Endothelial cell of umbilical vein (primary cell): ENCODE results near the gene PLEKHH2. TPM values are rescaled to one million over a fixed set of nuclear protein-coding genes. Genes with fewer than 3 reads are reported as not detected.

Experiments used
- BruUV-seq: library from RNA; stranded (reverse); fragments of 400-500 nt; replicated peaks from 2 replicates; lab custom pipeline; 2021; lab: Mats Ljungman, UMichigan
- CTCF ChIA-PET: fragments of 300-600, 350-600 bp; sonication (Branson Sonifier 250); formaldehyde crosslinking; loops from one replicate; lab custom pipeline; 2021; ENCODE audit warnings: antibody characterized with exemption, inconsistent platforms; lab: Charles Lee
- POLR2A ChIA-PET: fragments of 300-600, 350-600 bp; sonication (Branson Sonifier 250); formaldehyde crosslinking; loops from one replicate; lab custom pipeline; 2021; ENCODE audit warnings: antibody characterized with exemption, inconsistent platforms; lab: Charles Lee
- DNase-seq: peaks from one replicate; pipeline ENCODE4 v3.0.0-alpha.2; 2011; ENCODE audit warnings: low read depth, low spot score
- FAIRE-seq: peaks from 2 replicates; lab custom pipeline; 2011; peaks lifted over from hg19 to GRCh38; lab: Jason Lieb, UNC
- H2AFZ ChIP-seq: 2 replicates; pipeline ENCODE4 v1.6.0; 2012; ENCODE audit warnings: low read depth, low read length, control low read depth, inconsistent platforms
- H3K27ac ChIP-seq: 2 replicates; pipeline ENCODE4 v1.5.1; 2011; ENCODE audit warnings: low read depth, mild to moderate bottlenecking, control low read depth, low read length, moderate library complexity; ENCODE audit not compliant: insufficient read depth
- H3K27me3 ChIP-seq, 2 experiments: 2 replicates each; pipeline versions ENCODE4 v1.6.0 to v1.6.1; 2011; ENCODE audit warnings: low read length in 2 of 2, mixed read lengths in 1 of 2; ENCODE audit not compliant: control insufficient read depth in 2 of 2, insufficient read depth in 2 of 2
- H3K36me3 ChIP-seq, 2 experiments: 2 replicates in 1 of 2; 3 replicates in 1 of 2; pipeline ENCODE4 v1.5.1; 2011; ENCODE audit warnings: low read length in 2 of 2, mild to moderate bottlenecking in 1 of 2, moderate library complexity in 1 of 2; ENCODE audit not compliant: control insufficient read depth in 2 of 2, insufficient read depth in 2 of 2; ENCODE audit errors: extremely low read depth in 1 of 2
- H3K4me1 ChIP-seq: 3 replicates; pipeline ENCODE4 v1.5.1; 2011; ENCODE audit warnings: mild to moderate bottlenecking, low read length; ENCODE audit not compliant: control insufficient read depth, insufficient read depth; ENCODE audit errors: extremely low read depth
- H3K4me2 ChIP-seq: 2 replicates; pipeline ENCODE4 v1.6.1; 2011; ENCODE audit warnings: low read length, control low read depth, mixed read lengths; ENCODE audit not compliant: insufficient read depth
- H3K4me3 ChIP-seq, 3 experiments: fragments of 200-600 bp in 1 of 3; sonication (generic), shearing (Covaris generic) in 1 of 3; replicated peaks in 1 of 3; 2 replicates each; pipeline ENCODE4 v1.5.1; 2011 to 2016; ENCODE audit warnings: control low read depth in 3 of 3, low read length in 3 of 3, mild to moderate bottlenecking in 2 of 3, inconsistent platforms in 1 of 3, low read depth in 1 of 3, moderate library complexity in 1 of 3; ENCODE audit not compliant: insufficient read depth in 1 of 3
- H3K79me2 ChIP-seq: 2 replicates; pipeline ENCODE4 v1.6.0; 2012; ENCODE audit warnings: low read length, inconsistent platforms; ENCODE audit not compliant: control insufficient read depth, insufficient read depth
- H3K9ac ChIP-seq: replicated peaks from 2 replicates; pipeline ENCODE3; 2011; ENCODE audit warnings: low read length, control low read depth; ENCODE audit not compliant: insufficient read depth; ENCODE audit errors: extremely low read depth
- H3K9me1 ChIP-seq: replicated peaks from 3 replicates; pipeline ENCODE4 v1.6.0; 2011; ENCODE audit warnings: mild to moderate bottlenecking, low read length; ENCODE audit not compliant: control insufficient read depth, insufficient read depth; ENCODE audit errors: extremely low read depth
- H3K9me3 ChIP-seq: replicated peaks from 2 replicates; pipeline ENCODE4 v1.5.1; 2012; ENCODE audit warnings: low read length, inconsistent platforms; ENCODE audit not compliant: control insufficient read depth, insufficient read depth
- H4K20me1 ChIP-seq: replicated peaks from 2 replicates; pipeline ENCODE3; 2011; ENCODE audit warnings: mild to moderate bottlenecking, low read length; ENCODE audit not compliant: control insufficient read depth, insufficient read depth; ENCODE audit errors: extremely low read depth
- EZH2 ChIP-seq: IDR thresholded peaks from 2 replicates; pipeline ENCODE4 v1.6.1; 2012; ENCODE audit warnings: borderline replicate concordance, low read depth, mild to moderate bottlenecking, moderate library complexity, low read length, inconsistent platforms; ENCODE audit not compliant: severe bottlenecking
- FOS ChIP-seq: IDR thresholded peaks from 2 replicates; pipeline ENCODE4 v1.6.1; 2011; ENCODE audit warnings: mild to moderate bottlenecking, low read length, moderate library complexity, borderline replicate concordance; ENCODE audit not compliant: insufficient read depth
- GATA2 ChIP-seq: IDR thresholded peaks from 2 replicates; pipeline ENCODE4 v1.7.0; 2011; ENCODE audit warnings: low read depth, mild to moderate bottlenecking, moderate library complexity, mixed read lengths, low read length; ENCODE audit not compliant: insufficient read length, insufficient read depth
- JUN ChIP-seq: IDR thresholded peaks from 2 replicates; pipeline ENCODE4 v1.6.1; 2011; ENCODE audit warnings: borderline replicate concordance, low read depth; ENCODE audit not compliant: insufficient read length, insufficient read depth
- MYC ChIP-seq: IDR thresholded peaks from one replicate; pipeline ENCODE4 v1.6.1; 2011; ENCODE audit warnings: mild to moderate bottlenecking, low read depth, low read length
- POLR2A ChIP-seq: IDR thresholded peaks from 2 replicates; pipeline ENCODE4 v1.6.1; 2012; ENCODE audit warnings: low read depth, mild to moderate bottlenecking, control low read depth, low read length
- POLR2AphosphoS5 ChIP-seq: IDR thresholded peaks from 2 replicates; pipeline ENCODE4 v1.6.1; 2012; ENCODE audit warnings: low read depth, mild to moderate bottlenecking, control low read depth, low read length, moderate library complexity; ENCODE audit not compliant: insufficient read depth
- dilution Hi-C: fragments of 300-500 bp; cut with MboI; formaldehyde crosslinking; loops from one replicate; pipeline ENCODE4 v1.15.0; 2019; ENCODE audit warnings: low sequenced_read_pairs; ENCODE audit not compliant: extremely low pct_ligation_motif_present
- intact Hi-C: fragments of 100-400 bp; cut with micrococcal nuclease; formaldehyde crosslinking; loops from one replicate; pipeline ENCODE4 v1.10.0; 2022
- polyA plus RNA-seq, 4 experiments: library from polyadenylated mRNA; depleted of rRNA in 3 of 4; stranded (reverse) in 3 of 4; unstranded in 1 of 4; fragments of >200 nt; gene quantifications; 2 replicates each; pipeline versions ENCODE4 v1.2.1 to v1.2.3, GENCODE V29; 2011 to 2012; ENCODE audit warnings: missing spikeins in 1 of 4
- total RNA-seq: library from RNA; stranded (reverse); gene quantifications from 2 replicates; pipeline ENCODE4 v1.2.3, GENCODE V29; 2021
- TF ChIP-seq, protein P1 (sequence below): IDR thresholded peaks from 2 replicates; pipeline ENCODE4 v1.6.1; 2011; ENCODE audit not compliant: insufficient read depth, insufficient read length
- TF ChIP-seq, protein P2 (sequence below), 2 donors: IDR thresholded peaks; 1 replicate in 1 of 2; 2 replicates in 1 of 2; pipeline ENCODE4 v1.5.1; 2011; ENCODE audit warnings: low read length in 2 of 2, mild to moderate bottlenecking in 2 of 2, moderate library complexity in 2 of 2, control low read depth in 1 of 2, inconsistent platforms in 1 of 2, low read depth in 1 of 2; ENCODE audit not compliant: insufficient read depth in 1 of 2; ENCODE audit errors: extremely low read depth in 1 of 2

Gene PLEKHH2
- total and polyA plus RNA-seq, 2 donors (not counting 3 experiments of a cell fraction or from before 2014, with no cell fraction given): 0.41 to 0.58 TPM

DNA sequence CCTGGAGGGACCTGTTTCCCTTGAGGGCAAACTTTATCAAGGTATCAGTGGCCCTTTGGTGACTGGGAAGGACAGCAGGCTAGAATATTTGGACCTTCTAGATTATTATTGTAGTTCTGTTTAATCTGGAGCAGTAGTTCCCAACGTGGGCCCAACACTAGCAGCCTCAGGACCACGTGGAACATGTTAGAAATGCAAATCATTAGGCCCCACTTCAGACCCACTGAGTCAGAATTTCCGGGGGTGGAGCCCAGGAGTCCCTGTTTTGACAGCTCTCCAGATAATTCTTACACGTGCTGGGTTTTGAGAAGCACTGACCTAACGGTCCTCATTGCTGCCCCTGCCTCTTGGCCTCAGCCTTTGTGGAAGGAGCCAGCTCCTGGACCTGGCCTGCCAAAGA lies 111.3 kb downstream of the PLEKHH2 start:
- TF ChIP-seq EZH2 (no peak), POLR2AphosphoS5 (no peak), MYC (no peak), POLR2A (no peak), FOS (no peak), GATA2 (no peak), JUN (no peak)
- TF ChIP-seq, protein P1, sequence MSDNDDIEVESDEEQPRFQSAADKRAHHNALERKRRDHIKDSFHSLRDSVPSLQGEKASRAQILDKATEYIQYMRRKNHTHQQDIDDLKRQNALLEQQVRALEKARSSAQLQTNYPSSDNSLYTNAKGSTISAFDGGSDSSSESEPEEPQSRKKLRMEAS: no peak
- TF ChIP-seq, protein P2, sequence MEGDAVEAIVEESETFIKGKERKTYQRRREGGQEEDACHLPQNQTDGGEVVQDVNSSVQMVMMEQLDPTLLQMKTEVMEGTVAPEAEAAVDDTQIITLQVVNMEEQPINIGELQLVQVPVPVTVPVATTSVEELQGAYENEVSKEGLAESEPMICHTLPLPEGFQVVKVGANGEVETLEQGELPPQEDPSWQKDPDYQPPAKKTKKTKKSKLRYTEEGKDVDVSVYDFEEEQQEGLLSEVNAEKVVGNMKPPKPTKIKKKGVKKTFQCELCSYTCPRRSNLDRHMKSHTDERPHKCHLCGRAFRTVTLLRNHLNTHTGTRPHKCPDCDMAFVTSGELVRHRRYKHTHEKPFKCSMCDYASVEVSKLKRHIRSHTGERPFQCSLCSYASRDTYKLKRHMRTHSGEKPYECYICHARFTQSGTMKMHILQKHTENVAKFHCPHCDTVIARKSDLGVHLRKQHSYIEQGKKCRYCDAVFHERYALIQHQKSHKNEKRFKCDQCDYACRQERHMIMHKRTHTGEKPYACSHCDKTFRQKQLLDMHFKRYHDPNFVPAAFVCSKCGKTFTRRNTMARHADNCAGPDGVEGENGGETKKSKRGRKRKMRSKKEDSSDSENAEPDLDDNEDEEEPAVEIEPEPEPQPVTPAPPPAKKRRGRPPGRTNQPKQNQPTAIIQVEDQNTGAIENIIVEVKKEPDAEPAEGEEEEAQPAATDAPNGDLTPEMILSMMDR (IDR thresholded peaks at IDR 0.05; ENCODE audit: extremely low read depth in 1 of 2, insufficient read depth in 1 of 2, low read depth in 1 of 2, low read length in 2 of 2): no peak
- intact Hi-C loops: no loop called here
- DNase-seq: no peak
- CTCF ChIA-PET: no interaction called here
- POLR2A ChIA-PET: no interaction called here
- H3K27ac ChIP-seq: no peak overlapping the region
- no peaks in the 10 kb centered on the region for H3K36me3 ChIP-seq
- H3K9me3 ChIP-seq: no peaks in the 10 kb centered on the region
- H3K4me1 ChIP-seq: no peaks in the 10 kb centered on the region
- no peaks in the 10 kb centered on the region for H3K9me1 ChIP-seq
- dilution Hi-C loops: no loop called here
- no peaks in the 10 kb centered on the region for H3K79me2 ChIP-seq
- no TSS peak for BruUV-seq
- no peak overlapping the region for H3K9ac ChIP-seq
- FAIRE-seq: no peak
- no peak overlapping the region for H3K4me3 ChIP-seq
- H3K27me3 ChIP-seq: no peaks in the 10 kb centered on the region
- H4K20me1 ChIP-seq: no peaks in the 10 kb centered on the region
- no peak overlapping the region for H3K4me2 ChIP-seq
- H2AFZ ChIP-seq: no peak overlapping the region
